ENCODE measurements around the gene ATP5PO. TPM values are rescaled to one million over a fixed set of nuclear protein-coding genes. Genes with fewer than 3 reads are reported as not detected.
A peak's percentile ranks its signal among the peaks of the same experiment; 100 is the strongest.

Gene ATP5PO
- polyA plus RNA-seq, 1 of the 3 experiments (the other 2 are of a cell fraction), result 148 TPM

DNA sequence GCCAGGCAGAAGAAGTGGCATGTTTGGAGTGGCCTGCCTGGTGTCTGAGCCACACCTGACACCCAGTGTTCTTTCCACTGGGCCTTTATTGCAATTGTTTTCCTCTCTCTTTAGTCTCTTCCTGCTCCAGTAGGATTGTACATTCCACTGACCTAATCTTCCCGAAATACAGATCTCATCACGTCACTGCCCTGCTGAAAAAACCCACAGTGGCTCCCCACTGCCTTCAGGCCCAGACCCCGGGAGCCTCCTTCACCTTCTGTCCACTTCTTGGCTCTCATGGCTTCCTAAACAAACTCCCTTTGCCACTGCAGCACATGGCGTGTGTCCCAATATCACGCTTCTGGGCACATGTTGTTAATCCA lies 25.3 kb upstream of the ATP5PO start:
- Histone ChIP-seq H3K27ac (ENCODE audit: low read depth in 2 of 2, low read length in 1 of 2) (peak overlapping the region in 1 of 2 experiments; percentile 42; a peak in 1 of 4 replicates), H3F3A (replicated peaks; ENCODE audit: insufficient read depth) (no peaks in the 10 kb centered on the region), H3K9me2 (no peaks in the 10 kb centered on the region), H3K4me2 (no peak overlapping the region), H3K9me3 (no peaks in the 10 kb centered on the region), H3K27me3 (ENCODE audit: insufficient read depth) (no peaks in the 10 kb centered on the region), H3K36me3 (replicated peaks in 1 of 2; ENCODE audit: control insufficient read depth in 1 of 2, insufficient read depth in 2 of 2, low read length in 1 of 2) (no peaks in the 10 kb centered on the region), H3K4me1 (ENCODE audit: control insufficient read depth in 1 of 2, insufficient read depth in 2 of 2, low read depth in 1 of 2, low read length in 1 of 2) (no peaks in the 10 kb centered on the region), H4K20me1 (ENCODE audit: insufficient read depth) (no peaks in the 10 kb centered on the region), H2AFZ (ENCODE audit: low read depth) (no peak overlapping the region), H3K4me3 (ENCODE audit: low read depth in 2 of 2, low read length in 1 of 2) (no peak overlapping the region), H3K9ac (no peak overlapping the region), H3K79me2 (ENCODE audit: insufficient read depth) (no peaks in the 10 kb centered on the region)
- DNase-seq, result no peak
- POLR2A ChIA-PET, result no interaction called here
- CTCF ChIA-PET, result interaction anchor here (6.8 kb wide), 1 partner anchor 17 kb away, joined by 54 read pairs; no protein-coding TSS in a partner anchor
- 87% methylated on average over 5 of the region's 5 CpGs for WGBS (ENCODE audit: low lambda C conversion rate)
- no peak for TF ChIP-seq RCOR1 (IDR thresholded peaks at IDR 0.05; ENCODE audit: low read length)
- TF ChIP-seq, protein P1, sequence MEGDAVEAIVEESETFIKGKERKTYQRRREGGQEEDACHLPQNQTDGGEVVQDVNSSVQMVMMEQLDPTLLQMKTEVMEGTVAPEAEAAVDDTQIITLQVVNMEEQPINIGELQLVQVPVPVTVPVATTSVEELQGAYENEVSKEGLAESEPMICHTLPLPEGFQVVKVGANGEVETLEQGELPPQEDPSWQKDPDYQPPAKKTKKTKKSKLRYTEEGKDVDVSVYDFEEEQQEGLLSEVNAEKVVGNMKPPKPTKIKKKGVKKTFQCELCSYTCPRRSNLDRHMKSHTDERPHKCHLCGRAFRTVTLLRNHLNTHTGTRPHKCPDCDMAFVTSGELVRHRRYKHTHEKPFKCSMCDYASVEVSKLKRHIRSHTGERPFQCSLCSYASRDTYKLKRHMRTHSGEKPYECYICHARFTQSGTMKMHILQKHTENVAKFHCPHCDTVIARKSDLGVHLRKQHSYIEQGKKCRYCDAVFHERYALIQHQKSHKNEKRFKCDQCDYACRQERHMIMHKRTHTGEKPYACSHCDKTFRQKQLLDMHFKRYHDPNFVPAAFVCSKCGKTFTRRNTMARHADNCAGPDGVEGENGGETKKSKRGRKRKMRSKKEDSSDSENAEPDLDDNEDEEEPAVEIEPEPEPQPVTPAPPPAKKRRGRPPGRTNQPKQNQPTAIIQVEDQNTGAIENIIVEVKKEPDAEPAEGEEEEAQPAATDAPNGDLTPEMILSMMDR (IDR thresholded peaks at IDR 0.05), result no peak
- TF ChIP-seq FOXJ3 (CRISPR knock-in tag; IDR thresholded peaks at IDR 0.05), result no peak
- TF ChIP-seq FOXM1 (IDR thresholded peaks at IDR 0.05; ENCODE audit: low read depth), result no peak
- TF ChIP-seq MEF2A (IDR thresholded peaks at IDR 0.05; ENCODE audit: borderline replicate concordance, low read depth), result no peak

DNA sequence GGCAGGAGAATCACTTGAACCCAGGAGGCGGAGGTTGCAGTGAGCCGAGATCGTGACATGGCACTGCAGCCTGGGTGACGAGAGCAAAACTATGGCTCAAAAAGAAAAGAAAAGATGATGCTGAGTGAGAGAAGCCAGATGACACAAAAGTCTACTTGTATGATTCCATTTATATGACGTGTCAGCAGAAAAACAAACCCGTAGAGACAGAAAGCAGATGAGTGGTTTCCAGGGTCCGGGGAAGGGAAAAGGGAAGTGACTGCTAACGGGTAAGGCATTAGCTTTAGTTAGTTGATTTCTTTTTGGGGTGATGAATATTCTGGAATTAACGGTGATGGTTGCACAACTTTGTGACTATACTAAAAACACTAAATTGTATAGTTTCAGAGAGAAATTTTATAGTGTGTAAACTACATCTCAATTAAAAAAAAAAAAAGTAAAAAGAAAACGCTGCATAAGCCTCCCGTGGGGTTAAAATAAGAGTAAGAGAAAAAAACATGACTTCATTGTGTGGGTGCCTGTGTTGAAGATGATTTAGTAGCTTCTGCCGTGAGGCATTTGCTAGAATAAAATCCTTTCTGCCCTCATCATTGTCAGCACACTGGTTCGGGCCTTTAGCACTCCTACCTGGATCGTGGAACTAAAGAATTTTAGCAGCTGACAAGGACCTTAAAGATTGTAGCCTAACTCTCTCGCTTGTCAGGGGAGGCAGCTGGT lies 24.7 kb upstream of the ATP5PO start:
- CTCF ChIA-PET, result interaction anchor here (6.8 kb wide), 1 partner anchor 16 kb away, joined by 54 read pairs; no protein-coding TSS in a partner anchor
- TF ChIP-seq JUND (IDR thresholded peaks at IDR 0.05) (no peak), EP300 (IDR thresholded peaks at IDR 0.05; ENCODE audit: borderline replicate concordance in 1 of 2, low read depth in 1 of 2, low read length in 1 of 2) (no peak), CHD2 (IDR thresholded peaks at IDR 0.05; ENCODE audit: low read length, partially characterized antibody) (no peak), TEAD4 (IDR thresholded peaks at IDR 0.05; ENCODE audit: borderline replicate concordance, insufficient read depth) (no peak), MXI1 (IDR thresholded peaks at IDR 0.05; ENCODE audit: low read depth, low read length) (no peak), NFIC (IDR thresholded peaks at IDR 0.05; ENCODE audit: borderline replicate concordance) (no peak), GABPA (IDR thresholded peaks at IDR 0.05; ENCODE audit: low read depth) (no peak), TCF12 (IDR thresholded peaks at IDR 0.05) (no peak), SIN3A (IDR thresholded peaks at IDR 0.05; ENCODE audit: borderline replicate concordance, low read depth, low read length) (no peak), TAF1 (IDR thresholded peaks at IDR 0.05; ENCODE audit: borderline replicate concordance, low read depth, low read length) (no peak), ELF1 (IDR thresholded peaks at IDR 0.05) (no peak), SMC3 (IDR thresholded peaks at IDR 0.05; ENCODE audit: low read depth, low read length) (no peak)
- TF ChIP-seq, protein P2, sequence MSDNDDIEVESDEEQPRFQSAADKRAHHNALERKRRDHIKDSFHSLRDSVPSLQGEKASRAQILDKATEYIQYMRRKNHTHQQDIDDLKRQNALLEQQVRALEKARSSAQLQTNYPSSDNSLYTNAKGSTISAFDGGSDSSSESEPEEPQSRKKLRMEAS (IDR thresholded peaks at IDR 0.05; ENCODE audit: low read depth), result no peak
- TF ChIP-seq, protein P3, sequence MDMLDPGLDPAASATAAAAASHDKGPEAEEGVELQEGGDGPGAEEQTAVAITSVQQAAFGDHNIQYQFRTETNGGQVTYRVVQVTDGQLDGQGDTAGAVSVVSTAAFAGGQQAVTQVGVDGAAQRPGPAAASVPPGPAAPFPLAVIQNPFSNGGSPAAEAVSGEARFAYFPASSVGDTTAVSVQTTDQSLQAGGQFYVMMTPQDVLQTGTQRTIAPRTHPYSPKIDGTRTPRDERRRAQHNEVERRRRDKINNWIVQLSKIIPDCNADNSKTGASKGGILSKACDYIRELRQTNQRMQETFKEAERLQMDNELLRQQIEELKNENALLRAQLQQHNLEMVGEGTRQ (IDR thresholded peaks at IDR 0.05; ENCODE audit: borderline replicate concordance, low read depth, low read length), result no peak
- TF ChIP-seq, protein P4, sequence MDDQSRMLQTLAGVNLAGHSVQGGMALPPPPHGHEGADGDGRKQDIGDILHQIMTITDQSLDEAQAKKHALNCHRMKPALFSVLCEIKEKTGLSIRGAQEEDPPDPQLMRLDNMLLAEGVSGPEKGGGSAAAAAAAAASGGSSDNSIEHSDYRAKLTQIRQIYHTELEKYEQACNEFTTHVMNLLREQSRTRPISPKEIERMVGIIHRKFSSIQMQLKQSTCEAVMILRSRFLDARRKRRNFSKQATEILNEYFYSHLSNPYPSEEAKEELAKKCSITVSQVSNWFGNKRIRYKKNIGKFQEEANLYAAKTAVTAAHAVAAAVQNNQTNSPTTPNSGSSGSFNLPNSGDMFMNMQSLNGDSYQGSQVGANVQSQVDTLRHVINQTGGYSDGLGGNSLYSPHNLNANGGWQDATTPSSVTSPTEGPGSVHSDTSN (IDR thresholded peaks at IDR 0.05), result no peak
- TF ChIP-seq, protein P5, sequence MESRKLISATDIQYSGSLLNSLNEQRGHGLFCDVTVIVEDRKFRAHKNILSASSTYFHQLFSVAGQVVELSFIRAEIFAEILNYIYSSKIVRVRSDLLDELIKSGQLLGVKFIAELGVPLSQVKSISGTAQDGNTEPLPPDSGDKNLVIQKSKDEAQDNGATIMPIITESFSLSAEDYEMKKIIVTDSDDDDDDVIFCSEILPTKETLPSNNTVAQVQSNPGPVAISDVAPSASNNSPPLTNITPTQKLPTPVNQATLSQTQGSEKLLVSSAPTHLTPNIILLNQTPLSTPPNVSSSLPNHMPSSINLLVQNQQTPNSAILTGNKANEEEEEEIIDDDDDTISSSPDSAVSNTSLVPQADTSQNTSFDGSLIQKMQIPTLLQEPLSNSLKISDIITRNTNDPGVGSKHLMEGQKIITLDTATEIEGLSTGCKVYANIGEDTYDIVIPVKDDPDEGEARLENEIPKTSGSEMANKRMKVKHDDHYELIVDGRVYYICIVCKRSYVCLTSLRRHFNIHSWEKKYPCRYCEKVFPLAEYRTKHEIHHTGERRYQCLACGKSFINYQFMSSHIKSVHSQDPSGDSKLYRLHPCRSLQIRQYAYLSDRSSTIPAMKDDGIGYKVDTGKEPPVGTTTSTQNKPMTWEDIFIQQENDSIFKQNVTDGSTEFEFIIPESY (IDR thresholded peaks at IDR 0.05; ENCODE audit: borderline replicate concordance, low read depth), result no peak
- TF ChIP-seq, protein P6, sequence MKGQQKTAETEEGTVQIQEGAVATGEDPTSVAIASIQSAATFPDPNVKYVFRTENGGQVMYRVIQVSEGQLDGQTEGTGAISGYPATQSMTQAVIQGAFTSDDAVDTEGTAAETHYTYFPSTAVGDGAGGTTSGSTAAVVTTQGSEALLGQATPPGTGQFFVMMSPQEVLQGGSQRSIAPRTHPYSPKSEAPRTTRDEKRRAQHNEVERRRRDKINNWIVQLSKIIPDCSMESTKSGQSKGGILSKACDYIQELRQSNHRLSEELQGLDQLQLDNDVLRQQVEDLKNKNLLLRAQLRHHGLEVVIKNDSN (IDR thresholded peaks at IDR 0.05; ENCODE audit: borderline replicate concordance, low read depth), result no peak

More for the DNA sequence above, 24.7 kb upstream of the ATP5PO start:
- POLR2A ChIA-PET, result no interaction called here
- Histone ChIP-seq H3F3A (replicated peaks; ENCODE audit: insufficient read depth) (no peaks in the 10 kb centered on the region), H2AFZ (ENCODE audit: low read depth) (no peak overlapping the region), H3K4me3 (ENCODE audit: low read depth in 2 of 2, low read length in 1 of 2) (no peak overlapping the region), H3K4me2 (no peak overlapping the region), H3K4me1 (ENCODE audit: control insufficient read depth in 1 of 2, insufficient read depth in 2 of 2, low read depth in 1 of 2, low read length in 1 of 2) (no peaks in the 10 kb centered on the region), H4K20me1 (ENCODE audit: insufficient read depth) (no peaks in the 10 kb centered on the region), H3K9ac (no peak overlapping the region), H3K27me3 (ENCODE audit: insufficient read depth) (no peaks in the 10 kb centered on the region), H3K9me2 (no peaks in the 10 kb centered on the region), H3K79me2 (ENCODE audit: insufficient read depth) (no peaks in the 10 kb centered on the region), H3K36me3 (replicated peaks in 1 of 2; ENCODE audit: control insufficient read depth in 1 of 2, insufficient read depth in 2 of 2, low read length in 1 of 2) (no peaks in the 10 kb centered on the region), H3K9me3 (no peaks in the 10 kb centered on the region), H3K27ac (ENCODE audit: low read depth in 2 of 2, low read length in 1 of 2) (peak overlapping the region in 1 of 2 experiments; percentile 42; a peak in 1 of 4 replicates)
- no peak for DNase-seq
- 89% methylated on average over 14 of the region's 15 CpGs for WGBS (ENCODE audit: low lambda C conversion rate)

Data from SK-N-SH (cell line).